ENCODE results near the gene ITIH1.

The ITIH1 gene

DNA sequence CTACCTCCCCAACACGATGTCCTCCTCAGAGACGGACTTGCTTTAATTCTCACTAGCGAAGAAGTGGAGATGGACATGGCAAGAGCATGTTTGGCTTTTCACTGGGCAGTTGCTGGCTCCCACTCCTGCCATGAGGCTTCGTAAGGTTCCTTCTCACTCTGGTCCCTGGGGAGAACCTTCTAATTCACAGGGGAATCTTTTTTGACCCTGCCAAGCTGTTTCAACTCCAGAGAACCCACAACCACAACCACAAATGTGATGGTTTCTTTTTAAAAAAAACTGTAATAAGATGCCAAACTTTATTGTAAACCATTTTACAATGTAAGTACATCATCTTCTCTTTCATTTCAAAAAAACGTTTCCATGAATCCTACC is 59.1 kb downstream of the ITIH1 start:
- Histone ChIP-seq H3K4me3 (ENCODE audit: low read length) (no peak overlapping the region), H3K27me3 (replicated peaks; ENCODE audit: control insufficient read depth, insufficient read depth, low read length) (no peaks in the 10 kb centered on the region), H3K9me3 (ENCODE audit: control insufficient read depth, low read length) (no peaks in the 10 kb centered on the region), H3K36me3 (ENCODE audit: control insufficient read depth, insufficient read depth, low read length, severe bottlenecking) (peaks cover 11% of the 10 kb centered on the region), H3K4me1 (ENCODE audit: control insufficient read depth, insufficient read depth, low read length) (peaks cover 23% of the 10 kb centered on the region), H3K9ac (ENCODE audit: low read length) (no peak overlapping the region)
- no peak for DNase-seq (ENCODE audit: low read depth)

DNA sequence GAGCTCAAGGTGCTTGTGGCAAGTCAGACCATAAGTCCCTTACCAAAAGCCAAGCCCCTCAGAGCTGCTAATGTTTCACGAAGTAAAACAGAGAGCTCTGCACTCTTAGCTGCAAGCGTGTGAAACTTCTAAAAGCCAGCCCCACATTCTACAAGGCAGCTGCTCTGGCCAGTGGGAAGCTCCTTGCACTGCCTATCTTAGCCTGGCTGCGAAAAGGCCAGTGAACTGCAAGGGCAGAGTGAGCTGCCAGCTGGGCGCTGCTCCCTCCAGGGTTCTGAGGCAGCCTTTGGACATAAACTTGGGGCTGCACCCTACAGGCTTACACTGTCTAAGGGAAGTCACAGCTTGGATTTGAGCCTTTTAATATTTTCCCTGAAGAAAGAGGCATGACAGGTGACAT is 59.6 kb downstream of the ITIH1 start:
- no peak overlapping the region for H3K9ac ChIP-seq (ENCODE audit: low read length)
- peaks cover 18% of the 10 kb centered on the region for H3K4me1 ChIP-seq (ENCODE audit: control insufficient read depth, insufficient read depth, low read length)
- H3K9me3 ChIP-seq (ENCODE audit: control insufficient read depth, low read length): no peaks in the 10 kb centered on the region
- no peak for DNase-seq (ENCODE audit: low read depth)
- no peaks in the 10 kb centered on the region for H3K27me3 ChIP-seq (replicated peaks; ENCODE audit: control insufficient read depth, insufficient read depth, low read length)
- no peak overlapping the region for H3K4me3 ChIP-seq (ENCODE audit: low read length)
- peaks cover 11% of the 10 kb centered on the region for H3K36me3 ChIP-seq (ENCODE audit: control insufficient read depth, insufficient read depth, low read length, severe bottlenecking)

DNA sequence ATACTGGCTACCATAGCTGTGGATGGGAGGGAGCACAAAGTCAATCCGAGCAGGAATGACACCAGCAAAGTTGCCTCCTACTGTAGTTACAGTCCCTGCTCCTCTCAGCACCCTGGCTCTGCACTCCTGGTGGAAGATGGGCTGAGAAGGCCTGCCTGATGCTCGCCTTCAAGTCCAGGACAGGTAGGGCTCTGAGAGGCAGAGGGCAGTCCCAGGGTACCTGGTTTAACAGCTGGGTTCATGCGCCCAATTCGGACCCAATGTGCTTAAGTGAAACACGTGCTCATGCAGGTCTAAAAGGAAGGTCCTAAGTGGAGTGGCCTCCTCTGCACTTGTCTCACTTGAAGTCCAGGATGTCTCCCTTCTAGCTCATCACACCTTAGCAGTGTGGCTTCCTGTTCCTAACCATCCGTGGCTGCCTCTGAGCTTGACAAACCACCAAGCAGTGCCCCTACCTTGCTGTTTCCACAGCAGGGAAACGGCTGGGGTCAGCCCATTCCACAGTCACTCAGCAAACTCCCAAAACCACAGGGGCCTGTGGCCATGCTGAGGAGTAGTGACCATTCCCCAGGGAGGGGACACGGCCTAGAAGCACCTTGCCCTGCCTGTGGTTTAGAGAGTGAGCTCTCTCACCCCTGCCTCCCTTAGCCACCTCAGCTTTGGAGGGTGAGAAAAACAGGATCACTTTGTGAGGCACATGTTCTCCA is 61.3 kb downstream of the ITIH1 start:
- H3K9ac ChIP-seq (ENCODE audit: low read length): no peak overlapping the region
- peaks cover 17% of the 10 kb centered on the region for H3K36me3 ChIP-seq (ENCODE audit: control insufficient read depth, insufficient read depth, low read length, severe bottlenecking)
- H3K4me3 ChIP-seq (ENCODE audit: low read length): no peak overlapping the region
- no peaks in the 10 kb centered on the region for H3K27me3 ChIP-seq (replicated peaks; ENCODE audit: control insufficient read depth, insufficient read depth, low read length)
- H3K4me1 ChIP-seq (ENCODE audit: control insufficient read depth, insufficient read depth, low read length): peaks cover 23% of the 10 kb centered on the region
- DNase-seq (ENCODE audit: low read depth): no peak
- no peaks in the 10 kb centered on the region for H3K9me3 ChIP-seq (ENCODE audit: control insufficient read depth, low read length)

DNA sequence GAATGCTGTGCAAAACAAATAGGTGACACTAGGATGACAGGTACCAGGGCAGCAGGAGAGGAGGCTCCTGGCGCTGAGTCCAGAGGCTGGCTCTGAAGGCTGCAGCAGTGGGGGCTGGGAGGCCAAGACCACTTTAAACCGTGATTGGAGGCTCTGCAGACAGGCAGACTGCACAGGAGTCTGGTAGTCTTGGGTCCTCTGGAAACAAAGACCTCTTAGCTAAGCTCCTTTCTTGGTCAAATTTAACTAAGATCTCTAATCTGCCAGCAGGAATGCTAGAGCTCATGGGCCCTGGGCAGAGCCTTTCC is 61.8 kb downstream of the ITIH1 start:
- no peaks in the 10 kb centered on the region for H3K9me3 ChIP-seq (ENCODE audit: control insufficient read depth, low read length)
- H3K4me3 ChIP-seq (ENCODE audit: low read length): no peak overlapping the region
- H3K4me1 ChIP-seq (ENCODE audit: control insufficient read depth, insufficient read depth, low read length): peaks cover 25% of the 10 kb centered on the region
- H3K27me3 ChIP-seq (replicated peaks; ENCODE audit: control insufficient read depth, insufficient read depth, low read length): no peaks in the 10 kb centered on the region
- DNase-seq (ENCODE audit: low read depth): no peak
- H3K36me3 ChIP-seq (ENCODE audit: control insufficient read depth, insufficient read depth, low read length, severe bottlenecking): peaks cover 17% of the 10 kb centered on the region
- no peak overlapping the region for H3K9ac ChIP-seq (ENCODE audit: low read length)

DNA sequence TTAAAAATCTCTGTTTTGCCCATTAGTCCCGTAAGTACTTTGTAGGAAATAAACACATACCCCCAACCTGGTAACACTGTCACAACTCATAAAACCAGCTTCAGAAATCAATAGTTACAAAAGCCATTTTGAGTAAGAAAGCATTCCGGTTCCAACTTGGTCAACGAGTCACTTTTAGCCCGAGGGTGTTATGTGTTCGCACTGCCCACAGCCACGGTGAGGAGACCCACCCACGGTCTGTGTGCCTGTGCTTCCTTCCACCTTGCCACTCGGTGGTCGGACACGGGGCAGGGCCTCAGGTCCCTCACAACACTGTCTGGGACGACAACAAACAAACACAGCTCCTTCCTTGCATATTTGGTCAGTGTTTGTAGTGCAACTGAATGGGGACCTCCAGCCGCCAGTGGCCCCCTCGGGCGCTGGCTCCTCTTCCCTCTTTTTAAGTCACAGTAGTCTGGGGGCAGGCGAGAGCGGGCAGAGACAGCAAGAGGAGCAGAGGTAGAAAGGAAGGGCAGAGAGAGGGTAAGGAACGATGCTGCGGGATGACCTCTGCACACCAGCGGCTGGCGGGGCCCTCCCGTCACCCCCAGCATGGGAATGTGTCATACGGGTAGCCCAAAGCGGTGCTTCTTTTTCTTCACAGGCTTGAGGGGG is 62.6 kb downstream of the ITIH1 start:
- H3K9me3 ChIP-seq (ENCODE audit: control insufficient read depth, low read length): no peaks in the 10 kb centered on the region

DNA sequence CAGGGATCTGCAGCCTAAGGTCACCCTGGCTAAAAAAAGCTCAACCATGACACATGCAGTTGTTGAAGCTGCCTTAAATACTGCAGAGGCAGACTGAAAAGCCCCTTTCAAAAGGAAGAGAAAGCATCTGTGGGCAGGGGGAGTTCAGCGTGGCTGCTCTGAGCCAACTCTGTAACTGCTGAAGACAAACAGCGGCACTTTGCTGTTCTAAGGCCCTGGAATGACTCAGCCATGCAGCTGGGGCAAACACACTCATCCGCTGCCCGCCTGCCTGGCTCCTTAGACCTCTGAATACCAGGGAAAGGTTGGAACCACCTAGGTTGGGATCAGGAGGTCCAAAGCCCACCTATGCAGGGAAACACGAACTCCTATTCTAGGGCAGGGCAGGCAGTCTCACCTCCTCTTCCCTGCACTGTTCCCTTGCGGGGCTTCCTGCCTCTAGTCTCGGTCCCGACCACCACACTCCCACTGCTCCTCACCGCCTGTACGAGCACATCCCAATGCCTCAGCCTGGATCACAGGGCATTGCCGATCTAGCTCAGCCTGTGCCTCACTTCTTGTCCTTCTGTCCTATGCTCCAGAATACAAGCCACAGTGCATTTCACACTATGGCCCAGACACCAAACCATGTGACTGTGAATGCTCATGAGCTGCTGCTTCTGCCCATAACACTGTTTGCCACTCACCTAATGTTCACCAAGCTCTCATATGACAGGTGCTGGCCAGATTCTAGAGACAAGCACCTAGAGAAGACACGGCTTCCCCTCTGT is 64.0 kb downstream of the ITIH1 start:
- no peaks in the 10 kb centered on the region for H3K9me3 ChIP-seq (ENCODE audit: control insufficient read depth, low read length)
- H3K9ac ChIP-seq (ENCODE audit: low read length): no peak overlapping the region
- H3K4me3 ChIP-seq (ENCODE audit: low read length): no peak overlapping the region
- H3K36me3 ChIP-seq (ENCODE audit: control insufficient read depth, insufficient read depth, low read length, severe bottlenecking): peaks cover 14% of the 10 kb centered on the region
- no peaks in the 10 kb centered on the region for H3K27me3 ChIP-seq (replicated peaks; ENCODE audit: control insufficient read depth, insufficient read depth, low read length)
- H3K4me1 ChIP-seq (ENCODE audit: control insufficient read depth, insufficient read depth, low read length): peaks cover 23% of the 10 kb centered on the region
- DNase-seq (ENCODE audit: low read depth): no peak

More for the DNA sequence above, 62.6 kb downstream of the ITIH1 start:
- peaks cover 17% of the 10 kb centered on the region for H3K36me3 ChIP-seq (ENCODE audit: control insufficient read depth, insufficient read depth, low read length, severe bottlenecking)
- H3K9ac ChIP-seq (ENCODE audit: low read length): no peak overlapping the region
- H3K4me3 ChIP-seq (ENCODE audit: low read length): no peak overlapping the region
- H3K4me1 ChIP-seq (ENCODE audit: control insufficient read depth, insufficient read depth, low read length): peaks cover 27% of the 10 kb centered on the region
- no peaks in the 10 kb centered on the region for H3K27me3 ChIP-seq (replicated peaks; ENCODE audit: control insufficient read depth, insufficient read depth, low read length)
- DNase-seq (ENCODE audit: low read depth): no peak

All from adipocyte (in vitro differentiated cells).